ENCODE results near the gene MTM1.

The MTM1 gene

GRCh38 chrX:150602743-150603142 lies 34.3 kb downstream of the MTM1 start:
- no peak for DNase-seq (ENCODE audit: low read depth)

DNA sequence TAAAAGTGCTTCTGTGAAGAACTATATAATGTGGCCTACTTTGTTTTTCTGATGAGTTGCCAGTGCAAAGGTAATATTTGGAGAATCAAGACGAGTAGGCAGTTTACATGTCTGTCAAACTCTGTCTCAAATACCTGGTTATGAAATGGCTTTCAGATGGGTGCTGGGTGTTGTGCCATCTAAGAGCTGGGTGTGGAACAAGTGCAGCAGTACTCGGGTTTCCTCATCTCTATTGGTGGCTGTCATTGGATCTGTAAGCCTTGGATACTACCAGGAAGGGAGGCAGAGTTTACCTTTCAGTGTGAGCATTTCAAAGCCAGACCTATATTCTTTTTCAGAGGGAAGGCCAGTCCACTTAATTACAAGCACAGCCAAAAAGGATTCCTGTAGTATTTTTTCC lies 37.2 kb downstream of the MTM1 start:
- no peak for DNase-seq (ENCODE audit: low read depth)

GRCh38 chrX:150607201-150607600 lies 38.8 kb downstream of the MTM1 start:
- DNase-seq (ENCODE audit: low read depth) = no peak

- no peak for DNase-seq (ENCODE audit: low read depth)
Measured at GRCh38 chrX:150610043-150610442, 41.6 kb downstream of the MTM1 start.

DNA sequence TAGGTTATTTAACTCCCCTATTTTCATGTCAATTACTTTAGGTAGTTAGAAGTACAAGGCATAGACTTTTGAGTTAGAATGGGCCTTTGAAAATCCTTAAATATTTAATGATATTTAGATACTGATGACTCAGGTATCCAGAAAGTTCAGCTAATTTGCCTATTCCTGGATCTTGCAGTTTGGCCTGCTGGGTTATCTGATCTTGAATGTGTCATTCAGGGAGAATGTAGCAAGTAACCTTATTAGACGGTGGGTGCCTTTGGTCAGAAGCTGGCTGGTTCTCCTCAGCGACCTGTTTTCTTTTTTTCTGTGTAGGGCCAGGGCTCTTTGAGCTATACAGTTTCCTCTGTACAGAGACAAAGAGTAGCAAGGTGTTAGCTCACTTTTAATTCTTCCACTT lies 42.0 kb downstream of the MTM1 start:
- DNase-seq (ENCODE audit: low read depth) = no peak

DNA sequence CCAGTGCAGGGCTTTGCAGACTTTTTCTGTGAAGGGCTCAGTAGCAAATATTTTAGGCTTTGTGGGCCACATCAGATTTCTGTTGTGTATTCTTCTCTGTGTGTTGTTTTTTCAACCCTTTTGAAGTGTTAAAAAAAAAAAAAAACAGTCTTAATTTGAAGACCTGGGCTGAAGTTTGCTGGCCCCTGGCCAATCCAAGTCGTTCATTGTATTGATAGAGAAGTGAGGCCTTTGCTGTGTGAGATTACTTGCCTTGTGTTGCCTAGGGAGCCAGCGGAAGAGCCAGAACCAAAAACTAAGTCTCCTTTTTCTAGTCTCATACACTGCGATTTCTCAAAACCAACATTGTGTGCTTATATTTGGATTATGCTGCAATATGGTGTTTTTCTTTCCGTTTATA lies 46.9 kb downstream of the MTM1 start:
- DNase-seq (ENCODE audit: low read depth) = no peak

GRCh38 chrX:150616179-150616862 lies 47.9 kb downstream of the MTM1 start:
- no peak for DNase-seq (ENCODE audit: low read depth)

GRCh38 chrX:150616863-150617198 lies 48.4 kb downstream of the MTM1 start:
- DNase-seq (ENCODE audit: low read depth) = no peak

DNA sequence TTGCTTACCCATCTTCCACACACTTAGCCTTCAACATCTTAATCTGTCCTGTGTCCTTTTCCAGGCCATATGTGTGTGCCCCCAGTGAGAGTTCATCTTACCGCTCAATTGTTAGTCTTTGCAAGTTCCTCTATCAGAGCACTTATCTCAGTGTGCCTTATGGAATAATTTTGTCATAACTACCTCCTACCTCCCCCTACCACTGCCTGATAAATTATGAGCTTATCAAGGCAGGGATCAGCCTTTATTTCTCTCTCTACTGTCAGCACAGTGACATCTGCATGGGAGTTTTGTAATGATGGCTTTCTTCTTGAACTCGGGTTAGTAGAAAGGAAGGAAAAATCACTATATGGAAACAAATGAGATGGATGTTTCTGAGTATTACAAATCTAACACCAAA lies 53.2 kb downstream of the MTM1 start:
- no peak for DNase-seq (ENCODE audit: low read depth)

DNA sequence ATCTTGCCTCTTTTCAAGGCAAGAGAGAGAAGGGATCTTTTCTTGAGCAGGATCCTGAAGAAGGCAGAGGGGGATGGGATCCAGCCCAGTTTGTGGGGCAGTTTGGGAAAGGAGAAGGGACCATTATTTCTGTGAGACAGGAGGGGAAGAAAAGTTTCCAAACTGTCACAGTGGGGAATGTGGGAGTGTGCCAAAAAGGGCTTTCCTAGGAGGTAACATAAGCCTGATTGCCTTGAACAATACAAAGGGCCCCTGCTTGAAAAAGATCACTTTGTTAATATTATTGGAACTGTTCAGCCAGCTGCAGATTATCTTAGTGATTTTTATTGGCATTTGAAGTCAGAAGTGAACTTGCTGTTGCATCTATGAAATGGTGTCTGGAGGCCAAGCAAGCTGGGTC lies 55.2 kb downstream of the MTM1 start:
- DNase-seq (ENCODE audit: low read depth) = no peak

- DNase-seq (ENCODE audit: low read depth) = no peak
Measured at GRCh38 chrX:150625097-150625496, 56.7 kb downstream of the MTM1 start.

- no peak for DNase-seq (ENCODE audit: low read depth)
Measured at GRCh38 chrX:150625875-150626274, 57.5 kb downstream of the MTM1 start.

DNA sequence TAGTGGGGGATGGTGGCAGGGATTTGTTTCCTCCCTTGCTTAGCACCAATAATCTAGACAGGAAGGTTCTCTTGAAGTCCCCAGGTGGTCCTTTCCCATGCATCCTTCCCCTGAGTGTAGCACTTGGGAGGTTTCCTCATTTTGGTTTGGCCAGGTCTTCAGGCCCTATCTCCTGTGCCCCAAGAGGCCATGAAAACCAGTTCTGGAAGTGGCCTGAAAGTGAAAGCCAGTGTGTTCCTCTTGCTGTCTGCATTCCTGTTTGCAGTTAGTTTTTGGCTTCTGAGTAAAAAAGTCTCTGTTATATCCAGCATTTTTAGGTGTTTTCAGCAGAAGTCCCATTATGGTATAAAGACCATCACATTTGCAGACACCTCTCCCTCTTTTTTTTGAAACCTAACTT lies 59.5 kb downstream of the MTM1 start:
- no peak for DNase-seq (ENCODE audit: low read depth)

GRCh38 chrX:150635952-150636351 lies 67.5 kb downstream of the MTM1 start:
- DNase-seq (ENCODE audit: low read depth) = no peak

DNA sequence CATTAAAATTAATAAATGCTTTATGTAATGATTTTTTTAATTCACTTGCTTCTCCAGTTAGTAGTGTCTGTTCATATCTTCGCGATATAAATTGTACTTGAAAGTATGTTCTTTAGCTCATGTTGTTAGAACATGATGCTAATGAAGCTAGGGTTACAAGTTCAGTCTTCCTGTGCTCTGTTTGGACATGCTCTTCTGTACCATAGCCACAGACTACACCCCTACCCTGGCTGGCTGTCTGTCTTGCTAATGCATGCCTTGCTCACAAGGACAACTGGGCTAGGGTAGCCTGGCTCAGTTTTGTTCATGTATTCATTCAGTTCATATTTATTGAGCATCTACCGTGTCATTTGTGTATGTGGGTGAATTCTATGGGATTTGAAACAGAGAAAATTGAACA lies 74.0 kb downstream of the MTM1 start:
- no peak for DNase-seq (ENCODE audit: low read depth)

GRCh38 chrX:150643271-150643670 lies 74.8 kb downstream of the MTM1 start:
- no peak for DNase-seq (ENCODE audit: low read depth)

- DNase-seq (ENCODE audit: low read depth) = no peak
Measured at GRCh38 chrX:150643958-150644357, 75.5 kb downstream of the MTM1 start.

DNA sequence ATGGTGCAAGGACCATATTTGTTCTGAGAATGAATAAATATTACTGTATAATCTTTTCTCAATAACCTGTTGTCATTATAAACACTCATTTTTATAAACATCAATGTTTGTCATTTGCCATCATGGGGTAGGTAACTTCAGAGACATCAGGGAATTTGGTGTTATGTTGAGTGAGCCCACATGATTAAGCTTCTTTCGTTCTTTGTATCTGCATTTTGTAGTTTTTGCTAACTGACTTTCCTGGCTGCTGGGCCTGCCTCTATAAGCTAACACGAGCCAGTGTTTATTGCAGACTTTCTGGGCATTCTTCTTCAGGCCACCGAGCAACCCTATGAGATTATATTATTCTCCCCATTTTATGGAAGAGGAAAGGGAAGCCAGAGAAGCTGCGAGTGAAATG lies 76.0 kb downstream of the MTM1 start:
- no peak for DNase-seq (ENCODE audit: low read depth)

DNA sequence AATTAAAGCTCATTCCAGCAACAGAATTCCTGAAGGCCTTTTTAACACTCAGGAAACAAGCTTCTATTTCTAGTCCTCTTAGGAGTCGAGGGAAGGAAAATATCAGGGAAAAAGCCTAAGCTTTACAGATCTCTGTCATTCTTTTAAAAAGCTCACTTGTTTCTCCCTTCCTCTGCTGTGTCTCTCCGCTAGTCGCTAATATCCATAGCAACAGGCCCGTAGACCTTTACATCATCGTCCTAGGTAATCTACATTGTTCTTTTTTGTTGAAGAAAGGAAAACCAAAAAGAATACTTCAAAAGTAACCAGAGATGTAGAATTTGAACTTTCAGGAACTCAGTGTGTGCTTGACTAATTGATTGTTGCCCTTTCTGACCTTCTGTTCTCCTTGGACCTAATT lies 78.9 kb downstream of the MTM1 start:
- no peak for DNase-seq (ENCODE audit: low read depth)

DNA sequence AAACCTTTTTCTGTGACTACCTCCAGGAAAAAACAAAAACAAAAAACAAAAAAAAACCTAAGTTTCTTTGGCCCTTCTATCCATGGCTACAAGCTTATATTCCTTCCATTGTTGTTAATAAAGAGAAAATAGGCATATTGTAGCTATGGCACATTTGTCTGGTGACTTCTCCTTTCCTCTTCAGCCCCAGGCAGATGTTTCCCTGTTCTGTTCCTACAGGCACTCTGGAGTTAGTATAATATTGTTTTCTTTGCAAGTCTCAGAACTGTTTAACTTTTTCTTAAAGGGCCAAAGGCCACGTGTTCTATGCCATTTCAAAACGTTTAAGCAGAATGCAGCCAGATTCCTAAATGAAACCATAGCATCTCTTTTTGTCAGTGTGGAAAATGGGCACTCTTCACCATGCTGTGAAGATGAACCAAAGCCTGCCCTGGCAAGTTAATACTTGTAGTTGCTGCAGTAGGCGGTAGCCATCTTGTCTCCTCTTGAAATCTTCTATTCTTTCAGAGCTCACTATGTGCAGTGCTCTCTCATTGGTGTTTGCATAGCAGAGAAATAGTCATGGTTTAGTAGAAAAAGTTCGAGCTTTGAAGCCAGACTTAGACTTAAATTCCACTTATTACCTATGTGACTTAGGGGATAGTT lies 80.0 kb downstream of the MTM1 start:
- no peak for DNase-seq (ENCODE audit: low read depth)

- DNase-seq (ENCODE audit: low read depth) = no peak
Measured at GRCh38 chrX:150649096-150649870, 80.9 kb downstream of the MTM1 start.

DNA sequence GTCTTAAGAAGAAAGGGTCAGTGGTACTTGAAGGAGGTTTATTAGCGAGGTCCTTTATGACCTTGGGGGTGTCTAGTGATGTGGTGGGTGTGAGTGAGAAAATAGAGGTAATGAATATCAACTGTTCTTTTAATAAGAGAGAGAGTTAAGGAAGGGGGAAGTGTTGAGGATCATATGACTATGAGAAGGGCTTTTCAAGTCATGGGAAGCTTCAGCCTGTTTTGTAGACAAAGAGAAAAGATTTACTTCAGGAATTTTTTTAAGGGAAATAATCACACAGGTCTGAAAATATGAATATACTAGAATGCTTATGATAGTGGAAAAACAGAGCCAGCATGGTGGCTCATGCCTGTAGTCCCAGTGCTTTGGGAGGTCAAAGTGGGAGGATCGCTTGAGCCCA lies 83.5 kb downstream of the MTM1 start:
- DNase-seq (ENCODE audit: low read depth) = no peak

GRCh38 chrX:150655788-150656187 lies 87.4 kb downstream of the MTM1 start:
- DNase-seq (ENCODE audit: low read depth) = no peak

DNA sequence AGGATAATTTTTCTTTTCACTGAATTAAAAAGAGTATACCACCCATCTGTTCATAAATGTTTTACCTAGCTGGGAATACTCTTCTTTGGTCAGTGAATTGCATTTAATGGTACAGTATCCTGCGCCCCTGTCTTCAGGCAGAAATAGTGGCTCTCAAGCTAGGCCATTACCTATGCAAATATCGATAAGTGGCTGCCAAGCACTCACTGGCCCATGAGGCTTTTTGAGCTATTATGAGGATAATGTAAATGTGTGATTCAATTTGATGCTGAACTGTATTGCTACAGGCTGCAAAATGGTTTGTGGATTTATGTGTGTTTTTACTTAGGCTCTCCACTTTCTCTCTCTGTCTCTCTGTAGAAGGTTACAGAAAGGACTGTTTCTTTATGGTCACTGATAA lies 94.7 kb downstream of the MTM1 start:
- no peak for DNase-seq (ENCODE audit: low read depth)

Data from stimulated activated CD8-positive, alpha-beta memory T cell treated with anti-CD3 and anti-CD28 coated beads, Interleukin-15, amount 100 ng/mL, for 24 hours (primary cell).